Stimulated activated CD4-positive, alpha-beta T cell treated with anti-CD3 and anti-CD28 coated beads, Interleukin-12 subunit alpha, Interleukin-12 subunit beta, amount 100 ng/mL, for 24 hours (primary cell): Measurements from ENCODE around the gene SLC8B1.
A peak's percentile ranks its signal among the peaks of the same experiment; 100 is the strongest.

Experiments
- DNase-seq, 2 experiments: peaks; one replicate each; pipeline ENCODE4 v3.0.0-alpha.2; 2020; ENCODE audit warnings: low read depth in 2 of 2

The SLC8B1 gene

GRCh38 chr12:113295886-113296556, 38.9 kb downstream of the SLC8B1 start:
- no peak for DNase-seq

- DNase-seq = no peak
These were observed 41.8 kb downstream of the SLC8B1 start for GRCh38 chr12:113293100-113293499.

GRCh38 chr12:113292547-113292946, 42.4 kb downstream of the SLC8B1 start:
- DNase-seq = no peak

GRCh38 chr12:113292091-113292490, 42.8 kb downstream of the SLC8B1 start:
- no peak for DNase-seq

- DNase-seq = no peak
These were observed 43.3 kb downstream of the SLC8B1 start for GRCh38 chr12:113291586-113291985.

- DNase-seq = no peak
These were observed 44.4 kb downstream of the SLC8B1 start for GRCh38 chr12:113290506-113290905.

GRCh38 chr12:113289361-113289760, 45.5 kb downstream of the SLC8B1 start:
- DNase-seq = no peak

GRCh38 chr12:113287899-113288282, 47.0 kb downstream of the SLC8B1 start:
- no peak for DNase-seq

GRCh38 chr12:113287146-113287898, 47.6 kb downstream of the SLC8B1 start:
- DNase-seq = no peak

GRCh38 chr12:113286712-113287111, 48.2 kb downstream of the SLC8B1 start:
- no peak for DNase-seq

- no peak for DNase-seq
These were observed 49.0 kb downstream of the SLC8B1 start for GRCh38 chr12:113285679-113286610.

- DNase-seq = no peak
These were observed 50.2 kb downstream of the SLC8B1 start for GRCh38 chr12:113284751-113285150.

GRCh38 chr12:113278633-113279032, 56.3 kb downstream of the SLC8B1 start:
- no peak for DNase-seq

- no peak for DNase-seq
These were observed 56.8 kb downstream of the SLC8B1 start for GRCh38 chr12:113278141-113278540.

- DNase-seq = no peak
These were observed 57.4 kb downstream of the SLC8B1 start for GRCh38 chr12:113277511-113277910.

GRCh38 chr12:113276946-113277500, 57.9 kb downstream of the SLC8B1 start:
- DNase-seq = no peak

GRCh38 chr12:113276306-113276705, 58.6 kb downstream of the SLC8B1 start:
- no peak for DNase-seq

- DNase-seq = no peak
These were observed 60.1 kb downstream of the SLC8B1 start for GRCh38 chr12:113274848-113275247.

GRCh38 chr12:113273053-113273725, 61.7 kb downstream of the SLC8B1 start:
- DNase-seq = no peak

- DNase-seq = peak in 1 of 2 experiments; percentile 29
These were observed 62.9 kb downstream of the SLC8B1 start for GRCh38 chr12:113271853-113272561.

- DNase-seq = no peak
These were observed 63.5 kb downstream of the SLC8B1 start for GRCh38 chr12:113271466-113271852.
